ENCODE results near the gene PPIB. TPM values are rescaled to one million over a fixed set of nuclear protein-coding genes. Genes with fewer than 3 reads are reported as not detected.
"Not testable (repeated sequence)": the region's sequence is repeated elsewhere in the genome, so short reads cannot be mapped to it uniquely, and the experiment has no call there.

Gene PPIB
- polyA plus RNA-seq, 3 donors: 508 to 641 (median 545) TPM

GRCh38 chr15:64112073-64112772, 50.6 kb downstream of the PPIB start:
- DNase-seq: no peak

GRCh38 chr15:64111679-64112050, 51.2 kb downstream of the PPIB start:
- no peak for DNase-seq

GRCh38 chr15:64110950-64111678, 51.7 kb downstream of the PPIB start:
- DNase-seq: no peak

- not testable (repeated sequence) for DNase-seq
Measured at GRCh38 chr15:64110108-64110701, 52.6 kb downstream of the PPIB start.

- DNase-seq: no peak
Measured at GRCh38 chr15:64107337-64107736, 55.5 kb downstream of the PPIB start.

Other genes starting within 250 kb of the PPIB start
- 1 to 10 TPM; 4.4 to 8.2 (median 5.1) TPM for gene DAPK2, start 116.5 kb downstream of the PPIB start, polyA plus RNA-seq (ENCODE audit: insufficient read length in 3 of 3)
- 10 to 100 TPM; 75.5 to 97.5 (median 87.3) TPM for gene CIAO2A, start 69.2 kb downstream of the PPIB start, polyA plus RNA-seq (ENCODE audit: insufficient read length in 3 of 3)
- gene SNX1, start 67.0 kb downstream of the PPIB start, polyA plus RNA-seq (ENCODE audit: insufficient read length in 3 of 3): 100 to 1,000 TPM; 103 to 120 (median 114) TPM
- 1 to 10 TPM; 1.3 to 2.5 (median 2.5) TPM for gene SNX22, start 11.3 kb downstream of the PPIB start, polyA plus RNA-seq (ENCODE audit: insufficient read length in 3 of 3)
- 10 to 100 TPM; 17.9 to 23.6 (median 23.1) TPM for gene CSNK1G1, start 193.2 kb upstream of the PPIB start, polyA plus RNA-seq (ENCODE audit: insufficient read length in 3 of 3)
- gene PCLAF, start 218.4 kb upstream of the PPIB start, polyA plus RNA-seq (ENCODE audit: insufficient read length in 3 of 3): 10 to 100 TPM; 36.3 to 47.8 (median 36.8) TPM
- gene TRIP4, start 224.8 kb upstream of the PPIB start, polyA plus RNA-seq (ENCODE audit: insufficient read length in 3 of 3): 10 to 100 TPM; 35.7 to 41.3 (median 37.2) TPM

Measured in renal pelvis (tissue), 4 donors.